ENCODE results near the gene MIPOL1. TPM values are rescaled to one million over a fixed set of nuclear protein-coding genes. Genes with fewer than 3 reads are reported as not detected.

MIPOL1 gene
- 1 to 10 TPM; 2.1 to 6.6 TPM for total RNA-seq
- 1 to 10 TPM in 1 of 2 donors, under 1 TPM in 1; 0.51 to 1.7 TPM for polyA plus RNA-seq

DNA sequence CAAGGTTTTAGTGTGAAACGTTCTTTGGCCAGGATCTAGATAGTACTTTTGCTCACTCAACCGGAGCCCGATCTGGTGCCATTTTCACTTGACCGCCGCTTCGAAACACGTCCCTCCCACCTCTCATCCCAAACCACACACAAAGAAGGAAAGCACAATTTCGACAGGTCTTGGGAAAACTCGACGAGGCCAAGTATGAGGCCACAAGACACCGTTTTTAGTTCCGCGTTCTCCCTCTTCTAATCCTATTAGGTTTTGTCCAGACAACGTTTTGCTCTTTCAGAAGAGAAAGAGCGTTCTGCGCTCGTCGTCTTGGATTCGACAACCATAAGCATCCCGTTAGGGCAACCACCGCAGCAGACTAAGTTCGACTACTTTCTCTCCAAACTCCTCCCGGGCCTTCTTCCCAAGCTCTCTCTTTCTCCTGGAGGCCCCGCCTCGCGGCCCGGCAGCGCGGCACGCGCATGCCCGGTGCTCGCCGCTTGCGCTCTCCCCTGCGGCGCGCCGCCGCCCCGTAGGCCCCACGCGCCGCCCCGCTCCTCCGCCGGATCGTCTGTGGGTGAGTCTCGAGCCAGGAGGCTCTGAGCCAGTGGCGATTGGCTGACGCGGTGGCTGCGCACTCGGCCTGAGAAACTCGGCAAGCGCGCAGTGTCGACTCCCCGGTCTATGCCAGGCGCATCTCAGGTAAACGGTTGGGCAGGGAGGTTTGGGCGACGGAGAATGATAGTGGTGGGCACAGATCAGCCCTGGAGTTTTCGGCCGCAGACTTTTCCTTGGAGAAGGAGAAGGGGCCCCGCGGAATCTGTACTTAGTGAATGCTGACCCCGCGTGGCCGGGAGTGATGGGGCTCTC is at the start of gene MIPOL1:
MIPOL1 (plus strand) TSS at position 517 of the 852 bp plus-strand sequence. CDS start 49,952 bp downstream, outside the sequence.
- Histone ChIP-seq H3K4me1 (ENCODE audit: control insufficient read depth in 4 of 4, insufficient read depth in 4 of 4, low read length in 3 of 4) (peaks cover 1 to 5% (median 4%) of the 10 kb centered on the region in 4 donors), H3K27ac (ENCODE audit: low read depth in 1 of 2, low read length in 2 of 2) (peak within 1 kb of the TSS; percentile 61 to 77), H3K36me3 (ENCODE audit: control insufficient read depth in 4 of 4, insufficient read depth in 3 of 4, low read depth in 1 of 4, low read length in 3 of 4) (no peaks in the 10 kb centered on the region), H3K9me3 (ENCODE audit: control insufficient read depth in 4 of 4, low read length in 3 of 4) (no peaks in the 10 kb centered on the region), H3K4me3 (ENCODE audit: low read depth in 1 of 3, low read length in 3 of 3) (peak within 1 kb of the TSS; percentile 57 to 84 (median 71)), H3K9ac (ENCODE audit: low read depth in 1 of 2, low read length in 2 of 2) (peak within 1 kb of the TSS; percentile 51 to 55), H3K27me3 (ENCODE audit: control insufficient read depth in 4 of 4, insufficient read depth in 4 of 4, low read length in 3 of 4) (no peaks in the 10 kb centered on the region)
- DNase-seq (ENCODE audit: low spot score) = peak; percentile 83
- TF ChIP-seq HNF4A (conservative IDR thresholded peaks at IDR 0.05) (peak in 1 of 2 donors; percentile 12), HNF4G (IDR thresholded peaks at IDR 0.05) (no peak), RAD21 (IDR thresholded peaks at IDR 0.05) (peak in 1 of 2 donors; percentile 40), CTCF (IDR thresholded peaks at IDR 0.05; ENCODE audit: low read depth, low read length, missing input control) (no peak), RXRA (IDR thresholded peaks at IDR 0.05) (peak; percentile 4 to 9), FOXA2 (IDR thresholded peaks at IDR 0.05) (no peak), GABPA (IDR thresholded peaks at IDR 0.05 in 1 of 2, conservative IDR thresholded peaks at IDR 0.05 in 1 of 2) (no peak), NR2F2 (IDR thresholded peaks at IDR 0.05) (peak; percentile 43), YY1 (IDR thresholded peaks at IDR 0.05) (peak; percentile 28), REST (IDR thresholded peaks at IDR 0.05) (no peak), JUND (IDR thresholded peaks at IDR 0.05) (no peak), TAF1 (conservative IDR thresholded peaks at IDR 0.05) (peak; percentile 66)
- TF ChIP-seq, protein P1, sequence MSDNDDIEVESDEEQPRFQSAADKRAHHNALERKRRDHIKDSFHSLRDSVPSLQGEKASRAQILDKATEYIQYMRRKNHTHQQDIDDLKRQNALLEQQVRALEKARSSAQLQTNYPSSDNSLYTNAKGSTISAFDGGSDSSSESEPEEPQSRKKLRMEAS (IDR thresholded peaks at IDR 0.05) = no peak
- WGBS = 3% methylated on average over 70 of the region's 70 CpGs

DNA sequence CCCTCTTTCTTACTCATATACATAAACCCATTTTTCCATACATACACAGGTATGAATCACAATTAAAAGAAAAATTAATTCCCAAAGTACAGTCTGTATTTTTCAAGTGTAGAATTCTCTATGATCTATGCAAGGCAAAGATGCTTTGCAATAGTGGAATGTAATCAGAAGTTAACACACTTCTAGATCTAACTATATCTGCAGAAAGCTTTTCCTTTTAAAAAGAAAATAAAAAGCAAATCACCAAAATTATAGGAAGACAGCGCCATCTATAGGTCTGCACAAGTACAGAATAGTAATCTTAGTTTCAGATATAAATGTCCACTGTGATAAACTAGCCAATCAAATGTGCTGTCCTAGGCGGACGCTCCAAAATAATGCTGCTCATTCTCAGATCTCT is 47.3 kb upstream of the MIPOL1 start:
- WGBS = under 1% methylated on average over 3 of the region's 3 CpGs
- H3K4me1 ChIP-seq (ENCODE audit: control insufficient read depth in 4 of 4, insufficient read depth in 4 of 4, low read length in 3 of 4) = no peaks in the 10 kb centered on the region
- DNase-seq (ENCODE audit: low spot score) = no peak
- H3K27me3 ChIP-seq (ENCODE audit: control insufficient read depth in 4 of 4, insufficient read depth in 4 of 4, low read length in 3 of 4) = no peaks in the 10 kb centered on the region
- H3K9ac ChIP-seq (ENCODE audit: low read depth in 1 of 2, low read length in 2 of 2) = no peak overlapping the region
- H3K27ac ChIP-seq (ENCODE audit: low read depth in 1 of 2, low read length in 2 of 2) = no peak overlapping the region
- no peak for TF ChIP-seq NR2F2 (IDR thresholded peaks at IDR 0.05)
- TF ChIP-seq, protein P2, sequence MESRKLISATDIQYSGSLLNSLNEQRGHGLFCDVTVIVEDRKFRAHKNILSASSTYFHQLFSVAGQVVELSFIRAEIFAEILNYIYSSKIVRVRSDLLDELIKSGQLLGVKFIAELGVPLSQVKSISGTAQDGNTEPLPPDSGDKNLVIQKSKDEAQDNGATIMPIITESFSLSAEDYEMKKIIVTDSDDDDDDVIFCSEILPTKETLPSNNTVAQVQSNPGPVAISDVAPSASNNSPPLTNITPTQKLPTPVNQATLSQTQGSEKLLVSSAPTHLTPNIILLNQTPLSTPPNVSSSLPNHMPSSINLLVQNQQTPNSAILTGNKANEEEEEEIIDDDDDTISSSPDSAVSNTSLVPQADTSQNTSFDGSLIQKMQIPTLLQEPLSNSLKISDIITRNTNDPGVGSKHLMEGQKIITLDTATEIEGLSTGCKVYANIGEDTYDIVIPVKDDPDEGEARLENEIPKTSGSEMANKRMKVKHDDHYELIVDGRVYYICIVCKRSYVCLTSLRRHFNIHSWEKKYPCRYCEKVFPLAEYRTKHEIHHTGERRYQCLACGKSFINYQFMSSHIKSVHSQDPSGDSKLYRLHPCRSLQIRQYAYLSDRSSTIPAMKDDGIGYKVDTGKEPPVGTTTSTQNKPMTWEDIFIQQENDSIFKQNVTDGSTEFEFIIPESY (IDR thresholded peaks at IDR 0.05) = no peak
- no peak for TF ChIP-seq RXRA (IDR thresholded peaks at IDR 0.05)
- no peak for TF ChIP-seq FOXA1 (IDR thresholded peaks at IDR 0.05)
- peak; percentile 56 to 67 for TF ChIP-seq RAD21 (IDR thresholded peaks at IDR 0.05)
- no peak for TF ChIP-seq HNF4A (conservative IDR thresholded peaks at IDR 0.05)
- TF ChIP-seq SP1 (IDR thresholded peaks at IDR 0.05) = no peak
- no peak for TF ChIP-seq JUND (IDR thresholded peaks at IDR 0.05)
- no peak for TF ChIP-seq HNF4G (IDR thresholded peaks at IDR 0.05)
- peak; percentile 59 for TF ChIP-seq CTCF (IDR thresholded peaks at IDR 0.05; ENCODE audit: low read depth, low read length, missing input control)
- TF ChIP-seq EGR1 (IDR thresholded peaks at IDR 0.05; ENCODE audit: low read depth in 2 of 2) = no peak
- no peak for TF ChIP-seq GABPA (IDR thresholded peaks at IDR 0.05 in 1 of 2, conservative IDR thresholded peaks at IDR 0.05 in 1 of 2)
- no peak for TF ChIP-seq ATF3 (IDR thresholded peaks at IDR 0.05)
- no peak for TF ChIP-seq FOXA2 (IDR thresholded peaks at IDR 0.05)
- TF ChIP-seq TAF1 (conservative IDR thresholded peaks at IDR 0.05) = no peak
- TF ChIP-seq YY1 (IDR thresholded peaks at IDR 0.05) = no peak
- TF ChIP-seq, protein P1 (IDR thresholded peaks at IDR 0.05) = no peak
- no peaks in the 10 kb centered on the region for H3K9me3 ChIP-seq (ENCODE audit: control insufficient read depth in 4 of 4, low read length in 3 of 4)
- H3K36me3 ChIP-seq (ENCODE audit: control insufficient read depth in 4 of 4, insufficient read depth in 3 of 4, low read depth in 1 of 4, low read length in 3 of 4) = no peaks in the 10 kb centered on the region
- H3K4me3 ChIP-seq (ENCODE audit: low read depth in 1 of 3, low read length in 3 of 3) = no peak overlapping the region
